Activated T-cell treated with anti-CD3 and anti-CD28 coated beads for 24 hours (primary cell): ENCODE measurements around the gene LCP2.
"Not testable (repeated sequence)": the region's sequence is repeated elsewhere in the genome, so short reads cannot be mapped to it uniquely, and the experiment has no call there.

Source experiments
- DNase-seq: peaks from one replicate; pipeline ENCODE4 v3.0.0-alpha.2; 2020; ENCODE audit warnings: low read depth

LCP2 gene

GRCh38 chr5:170273968-170274710 lies 23.4 kb downstream of the LCP2 start:
- peak; percentile 55 for DNase-seq

DNA sequence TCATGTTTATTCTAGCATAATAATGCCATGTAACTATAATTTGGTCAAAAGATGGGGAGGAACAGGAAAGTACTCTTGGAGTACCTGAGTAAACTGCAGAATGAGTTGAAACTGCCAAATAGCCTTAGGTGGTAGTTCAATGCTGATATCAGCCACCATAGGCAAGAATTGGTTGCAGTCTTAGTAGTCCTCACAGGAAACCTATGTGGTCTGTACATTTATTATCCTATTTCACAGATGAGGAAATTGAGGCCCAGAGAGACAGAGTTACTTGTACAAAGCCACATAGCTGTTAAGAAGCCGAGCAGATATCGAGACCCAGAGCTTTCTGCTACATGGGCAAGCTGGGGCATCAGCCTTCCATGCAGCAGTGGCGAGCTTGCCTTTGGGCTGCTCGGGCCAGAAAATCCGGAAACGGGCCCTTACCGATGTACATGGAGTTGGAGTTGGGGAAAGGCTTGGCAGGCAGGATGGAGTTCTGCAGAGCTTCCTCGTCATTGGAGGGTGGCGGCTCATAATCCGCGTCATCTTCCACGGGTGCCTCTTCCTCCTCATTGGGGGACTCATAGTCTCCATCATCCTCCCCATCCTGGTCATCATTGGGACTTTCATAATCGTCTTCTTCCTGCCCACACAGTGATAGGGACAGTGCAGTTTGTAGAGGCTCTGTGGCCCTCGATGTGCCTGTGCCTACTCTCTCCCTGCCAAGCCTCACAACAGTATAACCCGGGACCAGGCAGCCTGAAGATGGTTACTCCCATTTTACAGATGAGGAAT lies 27.1 kb downstream of the LCP2 start:
- no peak for DNase-seq

GRCh38 chr5:170269579-170269978 lies 28.0 kb downstream of the LCP2 start:
- DNase-seq, result no peak

DNA sequence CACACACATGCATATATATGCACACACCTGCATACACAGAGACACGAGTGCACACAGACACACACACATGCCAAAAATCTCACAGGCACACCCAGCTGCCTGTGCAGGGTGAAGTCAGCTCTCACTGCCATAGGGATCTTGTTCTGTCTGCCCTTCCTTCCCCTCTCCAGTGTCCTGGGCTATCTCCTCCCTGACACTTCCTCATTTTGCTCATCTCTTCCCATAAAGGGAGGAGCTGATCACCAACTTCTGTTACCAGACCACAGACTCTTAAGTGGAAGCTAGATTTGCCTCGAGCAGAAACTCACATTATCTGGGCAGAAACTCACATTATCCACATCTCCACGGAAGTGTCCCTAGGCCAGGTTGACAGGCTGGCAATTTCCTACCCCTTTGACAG lies 28.7 kb downstream of the LCP2 start:
- DNase-seq, result no peak

DNA sequence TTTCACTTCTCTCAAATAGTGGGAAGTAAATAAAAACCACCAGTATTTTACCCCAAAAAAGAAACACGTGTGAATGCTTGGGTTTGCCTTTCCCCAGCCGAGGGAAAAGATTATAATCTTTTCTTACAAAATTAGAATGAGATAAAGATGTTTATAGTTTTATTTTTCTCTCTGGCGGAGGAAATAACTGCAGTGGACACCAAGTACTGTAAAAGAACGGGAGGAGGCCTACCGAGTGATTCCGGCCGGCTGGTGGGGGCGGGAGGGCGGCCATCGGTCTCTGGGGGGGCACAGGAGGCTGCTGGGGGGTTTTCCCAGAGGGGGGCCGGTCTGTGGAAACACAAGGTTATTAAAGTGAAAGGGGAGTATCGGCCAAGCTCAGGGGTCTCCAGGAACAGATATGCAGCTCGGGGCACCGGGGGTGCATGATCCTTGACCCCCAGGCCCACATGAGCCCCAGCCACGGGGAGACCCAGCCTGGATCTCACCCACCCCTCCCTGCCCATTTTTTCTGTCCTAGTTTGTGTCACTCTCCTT lies 29.4 kb downstream of the LCP2 start:
- DNase-seq, result no peak

GRCh38 chr5:170267431-170268152 lies 30.0 kb downstream of the LCP2 start:
- DNase-seq, result peak; percentile 72

DNA sequence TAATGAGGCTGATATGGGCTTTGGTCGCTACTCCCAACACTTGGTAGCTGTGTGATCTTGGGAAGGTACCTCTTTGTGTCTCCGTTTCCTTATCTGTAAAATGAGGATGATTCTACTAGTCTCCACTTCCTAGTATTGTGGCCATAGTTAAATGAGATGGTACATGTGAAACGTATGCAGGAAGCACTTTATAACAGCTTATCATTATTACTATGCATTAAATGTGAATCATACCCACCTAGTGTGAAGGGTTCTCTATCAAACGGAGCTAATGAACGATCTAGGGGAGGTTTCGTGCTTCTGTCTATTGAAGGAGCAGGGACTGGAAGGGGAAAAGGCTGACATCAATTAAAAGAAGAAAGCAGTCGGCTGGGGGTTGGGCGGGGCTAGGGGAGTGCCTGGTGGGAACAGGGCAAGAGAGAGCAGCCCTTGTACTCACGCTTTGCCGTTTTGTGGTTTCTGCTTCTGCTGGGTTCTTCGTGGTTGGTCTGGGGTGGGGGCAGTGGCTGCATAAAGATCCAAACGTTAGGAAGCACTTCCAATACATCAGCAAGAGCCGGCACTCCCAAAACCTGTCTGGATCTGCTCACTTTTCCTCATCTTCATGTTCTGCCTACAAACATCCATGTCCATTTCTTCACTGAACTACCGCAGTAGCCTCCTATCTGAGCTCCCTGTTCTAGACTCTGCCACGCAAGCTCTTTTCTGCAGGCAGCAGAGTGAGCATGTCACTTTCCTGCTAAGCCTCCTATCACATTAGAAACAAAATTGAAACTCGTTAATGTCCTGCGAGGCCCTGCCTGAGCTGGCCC lies 30.8 kb downstream of the LCP2 start:
- no peak for DNase-seq

- DNase-seq, result no peak
These were observed 32.1 kb downstream of the LCP2 start for GRCh38 chr5:170265522-170265921.

- no peak for DNase-seq
These were observed 33.7 kb downstream of the LCP2 start for GRCh38 chr5:170263906-170264305.

- no peak for DNase-seq
These were observed 35.2 kb downstream of the LCP2 start for GRCh38 chr5:170262061-170263045.

DNA sequence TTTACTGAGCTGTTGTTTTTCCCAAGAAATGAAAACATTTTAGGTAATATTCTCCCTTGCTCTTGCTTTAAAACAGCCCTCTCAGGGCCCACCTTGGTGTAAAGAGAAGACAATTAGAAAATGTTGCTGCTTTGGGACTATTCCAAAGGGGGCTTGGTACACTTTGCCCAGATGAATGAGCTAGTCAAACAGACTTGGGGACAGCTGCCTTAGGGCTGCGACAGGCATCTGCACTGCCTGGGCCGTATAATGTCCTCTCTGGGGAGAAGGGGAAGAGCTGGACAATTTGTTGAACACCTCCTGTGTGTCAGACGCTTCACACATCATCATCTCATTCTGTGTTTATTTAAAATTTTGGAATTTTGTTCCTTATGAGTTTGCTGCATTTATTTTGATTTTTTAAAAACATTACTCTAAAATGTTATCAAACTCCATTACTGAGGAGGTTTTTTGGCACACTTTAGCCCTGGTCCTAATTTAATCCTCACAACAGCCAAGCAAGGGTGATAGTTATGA lies 36.0 kb downstream of the LCP2 start:
- DNase-seq, result no peak

- no peak for DNase-seq
These were observed 40.2 kb downstream of the LCP2 start for GRCh38 chr5:170257370-170257769.

- no peak for DNase-seq
These were observed 41.0 kb downstream of the LCP2 start for GRCh38 chr5:170256571-170256970.

DNA sequence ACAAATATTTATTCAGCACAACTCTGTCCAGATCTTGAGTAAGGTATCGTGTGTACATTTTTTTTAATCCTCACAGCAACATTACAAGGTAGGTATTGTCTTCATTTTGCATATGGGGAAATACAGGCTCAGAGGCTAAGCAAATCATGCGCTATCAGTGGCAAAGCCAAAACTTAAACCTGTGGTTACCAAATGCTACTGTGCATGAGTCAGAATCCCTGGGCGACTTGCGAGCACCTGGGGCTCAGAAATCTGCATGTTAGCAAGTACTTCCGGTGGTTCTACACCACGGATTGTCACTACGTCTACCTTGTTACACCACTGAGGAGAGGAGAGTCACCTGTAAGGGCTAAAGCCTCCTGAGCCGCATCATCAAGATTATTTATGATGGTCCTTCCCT lies 43.5 kb downstream of the LCP2 start:
- peak; percentile 62 for DNase-seq

DNA sequence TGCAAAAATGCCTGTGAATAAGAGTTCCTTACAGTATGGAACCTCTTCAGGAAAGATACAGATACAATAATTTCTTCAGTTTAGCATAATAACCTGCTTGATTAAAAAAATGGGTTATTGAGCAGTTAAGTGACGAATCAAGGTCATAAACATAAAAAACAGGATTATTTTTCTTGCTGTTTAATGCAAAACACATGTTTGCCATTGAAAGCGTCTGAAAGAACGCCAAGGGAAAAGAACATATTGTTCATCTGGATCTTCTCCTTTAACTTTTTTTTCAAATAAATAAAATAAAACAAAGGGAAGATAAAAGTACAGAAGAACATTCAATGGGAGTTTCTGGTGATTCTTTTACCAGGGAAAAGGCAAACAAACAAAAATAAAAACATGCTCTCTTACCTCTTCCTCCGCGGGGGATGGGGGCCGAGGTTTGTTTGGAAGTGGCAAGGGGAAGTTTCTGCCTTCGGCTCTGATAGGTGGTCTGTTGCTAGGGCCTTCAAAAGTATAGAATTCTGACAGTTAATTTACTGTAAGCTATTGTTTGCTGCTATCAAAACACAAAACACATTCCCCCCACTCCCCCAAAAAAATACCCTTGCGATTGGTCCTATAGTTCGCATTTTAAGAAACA lies 44.7 kb downstream of the LCP2 start:
- no peak for DNase-seq

DNA sequence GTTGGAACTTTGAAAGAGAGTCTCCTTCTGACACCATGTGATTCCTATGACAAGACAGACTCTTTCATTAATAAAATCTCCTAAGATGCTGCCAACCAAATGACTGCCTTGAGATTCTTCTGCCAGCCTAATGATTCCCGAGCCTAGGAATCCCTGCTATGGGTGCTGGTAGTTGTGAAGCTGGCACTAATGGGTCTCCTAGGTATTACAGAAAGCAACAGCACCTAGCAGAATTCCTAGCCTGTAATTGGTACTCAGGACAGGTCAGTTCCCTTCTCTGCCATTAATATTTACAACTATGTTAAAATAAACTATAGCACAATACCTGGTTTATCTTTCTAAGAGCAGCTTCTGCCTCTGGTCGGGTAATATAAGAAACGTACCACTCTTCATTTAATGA lies 45.5 kb downstream of the LCP2 start:
- no peak for DNase-seq

DNA sequence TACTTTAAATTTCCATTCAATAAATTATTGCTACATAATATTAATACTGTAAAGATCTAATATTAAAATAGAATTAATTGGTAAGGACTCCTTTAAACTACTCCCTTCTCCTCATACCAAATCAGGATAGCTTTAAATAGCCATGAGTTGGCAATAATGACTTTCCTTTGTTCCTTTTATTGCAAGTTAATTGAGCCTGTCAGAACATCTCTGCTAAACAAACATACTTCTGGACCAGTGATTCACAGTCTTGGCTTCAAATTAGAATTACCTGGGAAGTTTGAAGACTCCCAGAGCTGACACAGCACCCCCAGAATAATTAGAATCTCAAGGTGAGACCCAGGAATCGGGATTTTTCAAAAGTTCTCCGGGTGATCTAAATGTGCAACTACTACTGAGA lies 46.1 kb downstream of the LCP2 start:
- DNase-seq, result no peak

DNA sequence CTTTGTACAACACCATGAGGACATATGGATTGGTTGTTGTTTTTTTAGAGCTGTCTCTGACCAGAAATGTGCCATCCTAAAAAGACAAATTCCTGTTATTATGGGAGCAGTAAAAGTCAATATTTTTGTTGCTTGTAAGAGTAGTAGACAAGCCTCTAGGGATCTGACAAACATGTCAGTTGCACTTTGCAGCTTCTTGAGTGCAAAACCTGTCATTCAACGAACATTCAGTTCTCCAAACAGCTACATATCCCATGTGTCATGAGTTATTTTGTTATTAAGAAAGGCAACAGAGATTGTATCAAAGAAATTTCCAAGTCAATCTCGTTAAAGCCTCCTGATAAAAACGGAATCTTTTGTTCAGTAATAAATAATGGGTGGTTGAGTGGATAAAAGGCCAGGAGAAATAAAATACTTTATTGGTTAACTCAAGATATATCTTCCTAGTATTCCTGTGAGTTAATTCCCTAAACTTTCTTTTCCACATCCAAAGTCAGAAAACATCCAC lies 46.7 kb downstream of the LCP2 start:
- no peak for DNase-seq

DNA sequence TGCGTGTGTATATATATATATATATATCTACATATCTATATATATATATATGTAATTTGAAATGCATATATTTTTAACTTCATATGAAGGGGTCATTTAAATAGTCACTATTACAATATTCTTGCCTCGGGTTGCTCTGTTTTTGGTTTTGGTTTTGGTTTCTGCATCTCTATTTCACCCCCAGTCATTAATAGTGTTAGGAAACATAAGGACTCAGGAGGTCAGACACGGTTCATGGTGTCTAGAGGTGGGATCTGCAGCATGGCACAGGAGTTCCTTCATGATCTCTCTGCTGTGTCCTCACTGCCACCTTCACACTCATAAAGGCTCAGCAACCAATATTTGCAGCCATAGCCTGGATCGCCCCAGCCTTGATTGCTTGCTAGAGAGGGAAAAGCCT lies 48.2 kb downstream of the LCP2 start:
- DNase-seq, result no peak

DNA sequence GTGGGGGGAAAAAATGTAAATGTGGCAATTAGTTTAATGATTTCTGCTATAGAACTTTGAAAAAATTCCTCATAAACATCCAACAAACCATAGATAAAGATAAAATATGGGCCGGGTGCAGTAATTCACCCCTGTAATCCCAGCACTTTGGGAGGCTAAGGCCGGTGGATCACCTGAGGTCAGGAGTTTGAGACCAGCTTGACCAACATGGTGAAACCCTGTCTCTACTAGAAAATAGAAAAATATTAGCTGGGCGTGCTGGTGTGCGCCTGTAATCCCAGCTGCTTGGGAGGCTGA lies 48.7 kb downstream of the LCP2 start:
- not testable (repeated sequence) for DNase-seq
